IPS-18a (cell line): ENCODE results near the gene RIPK4.

Experiments
- H3K27ac ChIP-seq: one replicate; pipeline ENCODE4 v1.5.1; 2013; ENCODE audit warnings: low read length
- H3K27me3 ChIP-seq: one replicate; pipeline ENCODE4 v1.6.1; 2013; ENCODE audit warnings: mild to moderate bottlenecking, low read length; ENCODE audit not compliant: control insufficient read depth, insufficient read depth
- H3K36me3 ChIP-seq: one replicate; pipeline ENCODE4 v1.6.1; 2013; ENCODE audit warnings: low read depth, low read length; ENCODE audit not compliant: control insufficient read depth
- H3K4me1 ChIP-seq: one replicate; pipeline ENCODE4 v1.6.1; 2013; ENCODE audit warnings: low read depth, low read length; ENCODE audit not compliant: control insufficient read depth
- H3K4me3 ChIP-seq: one replicate; pipeline ENCODE4 v1.5.1; 2013; ENCODE audit warnings: low read length
- H3K9ac ChIP-seq: one replicate; pipeline ENCODE4 v1.6.1; 2013; ENCODE audit warnings: mild to moderate bottlenecking, low read length, moderate library complexity
- H3K9me3 ChIP-seq: one replicate; pipeline ENCODE4 v1.6.1; 2013; ENCODE audit warnings: low read depth, low read length; ENCODE audit not compliant: control insufficient read depth

RIPK4 gene

GRCh38 chr21:41740604-41741252 lies 26.1 kb downstream of the RIPK4 start:
- Histone ChIP-seq H3K9me3 (peaks cover 12% of the 10 kb centered on the region), H3K9ac (no peak overlapping the region), H3K27me3 (no peaks in the 10 kb centered on the region), H3K27ac (no peak overlapping the region), H3K4me3 (no peak overlapping the region), H3K36me3 (peaks cover 24% of the 10 kb centered on the region), H3K4me1 (peaks cover 2% of the 10 kb centered on the region)

GRCh38 chr21:41739936-41740335 lies 26.9 kb downstream of the RIPK4 start:
- Histone ChIP-seq H3K27me3 (no peaks in the 10 kb centered on the region), H3K27ac (no peak overlapping the region), H3K9ac (no peak overlapping the region), H3K4me1 (no peaks in the 10 kb centered on the region), H3K9me3 (peaks cover 12% of the 10 kb centered on the region), H3K36me3 (peaks cover 24% of the 10 kb centered on the region), H3K4me3 (no peak overlapping the region)

GRCh38 chr21:41739011-41739410 lies 27.8 kb downstream of the RIPK4 start:
- H3K36me3 ChIP-seq = peaks cover 24% of the 10 kb centered on the region
- H3K27me3 ChIP-seq = no peaks in the 10 kb centered on the region

GRCh38 chr21:41737651-41738324 lies 29.1 kb downstream of the RIPK4 start:
- H3K4me1 ChIP-seq = no peaks in the 10 kb centered on the region
- H3K9me3 ChIP-seq = peaks cover 12% of the 10 kb centered on the region
- H3K4me3 ChIP-seq = no peak overlapping the region
- H3K27me3 ChIP-seq = no peaks in the 10 kb centered on the region
- no peak overlapping the region for H3K27ac ChIP-seq
- H3K36me3 ChIP-seq = peaks cover 24% of the 10 kb centered on the region
- no peak overlapping the region for H3K9ac ChIP-seq

More at GRCh38 chr21:41739011-41739410, 27.8 kb downstream of the RIPK4 start:
- Histone ChIP-seq H3K9ac (no peak overlapping the region), H3K9me3 (peaks cover 12% of the 10 kb centered on the region), H3K4me3 (no peak overlapping the region), H3K27ac (no peak overlapping the region), H3K4me1 (no peaks in the 10 kb centered on the region)

GRCh38 chr21:41736423-41736822 lies 30.4 kb downstream of the RIPK4 start:
- peaks cover 12% of the 10 kb centered on the region for H3K9me3 ChIP-seq
- no peak overlapping the region for H3K9ac ChIP-seq
- H3K27me3 ChIP-seq = no peaks in the 10 kb centered on the region
- H3K27ac ChIP-seq = no peak overlapping the region
- no peak overlapping the region for H3K4me3 ChIP-seq
- H3K36me3 ChIP-seq = peaks cover 15% of the 10 kb centered on the region
- H3K4me1 ChIP-seq = no peaks in the 10 kb centered on the region

- no peaks in the 10 kb centered on the region for H3K27me3 ChIP-seq
These were observed 32.7 kb downstream of the RIPK4 start for GRCh38 chr21:41733951-41734689.

GRCh38 chr21:41731081-41731480 lies 35.8 kb downstream of the RIPK4 start:
- no peaks in the 10 kb centered on the region for H3K9me3 ChIP-seq
- H3K27me3 ChIP-seq = peaks cover 7% of the 10 kb centered on the region
- peaks cover 4% of the 10 kb centered on the region for H3K4me1 ChIP-seq
- no peaks in the 10 kb centered on the region for H3K36me3 ChIP-seq
- H3K27ac ChIP-seq = no peak overlapping the region
- no peak overlapping the region for H3K9ac ChIP-seq
- no peak overlapping the region for H3K4me3 ChIP-seq

More at GRCh38 chr21:41733951-41734689, 32.7 kb downstream of the RIPK4 start:
- Histone ChIP-seq H3K4me1 (peaks cover 4% of the 10 kb centered on the region), H3K4me3 (no peak overlapping the region), H3K27ac (no peak overlapping the region), H3K36me3 (no peaks in the 10 kb centered on the region), H3K9me3 (peaks cover 12% of the 10 kb centered on the region), H3K9ac (no peak overlapping the region)

GRCh38 chr21:41730367-41730765 lies 36.5 kb downstream of the RIPK4 start:
- no peak overlapping the region for H3K4me3 ChIP-seq
- peaks cover 15% of the 10 kb centered on the region for H3K27me3 ChIP-seq
- H3K36me3 ChIP-seq = no peaks in the 10 kb centered on the region
- no peaks in the 10 kb centered on the region for H3K9me3 ChIP-seq
- no peak overlapping the region for H3K27ac ChIP-seq
- H3K9ac ChIP-seq = no peak overlapping the region
- peaks cover 11% of the 10 kb centered on the region for H3K4me1 ChIP-seq

- H3K36me3 ChIP-seq = no peaks in the 10 kb centered on the region
- H3K4me3 ChIP-seq = no peak overlapping the region
- no peak overlapping the region for H3K27ac ChIP-seq
- peaks cover 18% of the 10 kb centered on the region for H3K27me3 ChIP-seq
- H3K4me1 ChIP-seq = peaks cover 13% of the 10 kb centered on the region
- no peak overlapping the region for H3K9ac ChIP-seq
- no peaks in the 10 kb centered on the region for H3K9me3 ChIP-seq
These were observed 37.0 kb downstream of the RIPK4 start for GRCh38 chr21:41729701-41730366.

- H3K27ac ChIP-seq = no peak overlapping the region
- no peak overlapping the region for H3K9ac ChIP-seq
- H3K4me3 ChIP-seq = no peak overlapping the region
- no peaks in the 10 kb centered on the region for H3K9me3 ChIP-seq
- H3K27me3 ChIP-seq = peaks cover 18% of the 10 kb centered on the region
- H3K36me3 ChIP-seq = no peaks in the 10 kb centered on the region
- H3K4me1 ChIP-seq = peaks cover 13% of the 10 kb centered on the region
These were observed 38.8 kb downstream of the RIPK4 start for GRCh38 chr21:41727784-41728763.
